ENCODE data around the gene TUBA3D.
"Not testable (repeated sequence)": the region's sequence is repeated elsewhere in the genome, so short reads cannot be mapped to it uniquely, and the experiment has no call there.

The TUBA3D gene

DNA sequence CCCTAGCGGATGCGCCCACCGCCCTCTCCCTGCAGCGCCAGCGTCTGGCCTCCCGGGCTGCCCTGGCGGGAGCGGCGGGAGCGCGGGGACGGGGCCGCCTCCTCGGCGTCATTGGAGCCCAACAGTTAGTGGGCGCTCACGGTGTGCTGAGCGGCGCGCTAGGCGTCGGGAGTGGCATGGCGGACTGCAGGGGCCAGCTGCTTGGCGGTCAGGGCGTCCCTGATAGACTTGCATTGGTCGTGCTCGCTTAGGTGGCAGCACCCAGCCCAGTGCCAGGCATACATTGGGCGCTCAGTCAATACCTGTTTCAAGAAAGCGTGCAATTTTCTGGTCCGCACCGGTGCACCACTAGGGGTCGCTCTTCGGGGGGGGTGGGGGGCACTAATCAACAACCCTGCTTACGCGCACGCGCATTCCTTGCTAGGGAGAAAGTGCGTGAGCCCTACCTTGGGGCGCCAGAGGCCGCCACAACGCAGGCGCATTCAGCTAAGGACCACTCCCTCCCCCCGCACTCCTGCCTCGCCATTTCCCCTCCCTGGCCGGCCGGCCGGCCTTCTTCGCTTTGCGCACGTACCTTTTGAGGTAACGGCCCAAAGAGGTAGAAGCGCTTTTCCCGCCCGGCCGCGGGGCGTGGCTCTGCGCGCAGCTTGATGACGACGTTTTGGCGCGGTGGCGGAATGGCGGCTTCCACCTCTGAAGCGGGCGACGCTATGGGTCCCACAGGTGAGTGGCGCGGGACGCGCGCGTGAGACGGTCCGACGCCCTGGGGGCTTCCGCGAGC is 16.7 kb downstream of the TUBA3D start:
- TF ChIP-seq, protein P1, sequence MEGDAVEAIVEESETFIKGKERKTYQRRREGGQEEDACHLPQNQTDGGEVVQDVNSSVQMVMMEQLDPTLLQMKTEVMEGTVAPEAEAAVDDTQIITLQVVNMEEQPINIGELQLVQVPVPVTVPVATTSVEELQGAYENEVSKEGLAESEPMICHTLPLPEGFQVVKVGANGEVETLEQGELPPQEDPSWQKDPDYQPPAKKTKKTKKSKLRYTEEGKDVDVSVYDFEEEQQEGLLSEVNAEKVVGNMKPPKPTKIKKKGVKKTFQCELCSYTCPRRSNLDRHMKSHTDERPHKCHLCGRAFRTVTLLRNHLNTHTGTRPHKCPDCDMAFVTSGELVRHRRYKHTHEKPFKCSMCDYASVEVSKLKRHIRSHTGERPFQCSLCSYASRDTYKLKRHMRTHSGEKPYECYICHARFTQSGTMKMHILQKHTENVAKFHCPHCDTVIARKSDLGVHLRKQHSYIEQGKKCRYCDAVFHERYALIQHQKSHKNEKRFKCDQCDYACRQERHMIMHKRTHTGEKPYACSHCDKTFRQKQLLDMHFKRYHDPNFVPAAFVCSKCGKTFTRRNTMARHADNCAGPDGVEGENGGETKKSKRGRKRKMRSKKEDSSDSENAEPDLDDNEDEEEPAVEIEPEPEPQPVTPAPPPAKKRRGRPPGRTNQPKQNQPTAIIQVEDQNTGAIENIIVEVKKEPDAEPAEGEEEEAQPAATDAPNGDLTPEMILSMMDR (IDR thresholded peaks at IDR 0.05; ENCODE audit: low read depth, low read length): peak; percentile 77

GRCh38 chr2:131493199-131493968 is 17.5 kb downstream of the TUBA3D start:
- TF ChIP-seq, protein P1 (IDR thresholded peaks at IDR 0.05; ENCODE audit: low read depth, low read length): no peak
- H3K4me3 ChIP-seq (ENCODE audit: low read depth, low read length): peak overlapping the region; percentile 94

More for the DNA sequence above, 16.7 kb downstream of the TUBA3D start:
- H3K4me3 ChIP-seq (ENCODE audit: low read depth, low read length): peak overlapping the region; percentile 94

GRCh38 chr2:131495506-131495905 is 19.6 kb downstream of the TUBA3D start:
- not testable (repeated sequence) for H3K4me3 ChIP-seq (ENCODE audit: low read depth, low read length)

- H3K4me3 ChIP-seq (ENCODE audit: low read depth, low read length): not testable (repeated sequence)
These were observed 22.5 kb downstream of the TUBA3D start for GRCh38 chr2:131498321-131498973.

GRCh38 chr2:131503587-131503986 is 27.7 kb downstream of the TUBA3D start:
- not testable (repeated sequence) for H3K4me3 ChIP-seq (ENCODE audit: low read depth, low read length)

GRCh38 chr2:131504082-131504750 is 28.3 kb downstream of the TUBA3D start:
- not testable (repeated sequence) for H3K4me3 ChIP-seq (ENCODE audit: low read depth, low read length)

DNA sequence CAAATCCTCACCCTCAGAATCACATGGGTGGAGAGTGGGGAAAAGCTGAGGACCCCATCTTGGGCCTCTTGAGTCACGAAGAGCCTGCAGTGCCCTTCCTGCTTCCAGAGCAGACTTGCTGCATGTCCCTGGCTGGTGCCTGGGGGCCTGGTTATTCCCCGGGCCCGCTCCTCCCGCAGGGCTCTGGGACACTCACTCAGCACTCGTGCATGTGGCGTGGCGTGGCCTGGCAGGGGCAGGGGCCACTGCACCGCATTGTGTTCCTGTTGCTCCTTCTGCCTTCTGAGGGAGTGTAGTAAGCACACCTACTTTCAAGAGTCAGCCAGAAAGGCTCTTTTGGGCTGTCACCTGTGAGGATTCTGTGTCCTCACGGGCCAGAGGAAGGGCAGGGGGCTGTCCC is 33.7 kb downstream of the TUBA3D start:
- H3K4me3 ChIP-seq (ENCODE audit: low read depth, low read length): no peak overlapping the region
- TF ChIP-seq, protein P1 (IDR thresholded peaks at IDR 0.05; ENCODE audit: low read depth, low read length): no peak

DNA sequence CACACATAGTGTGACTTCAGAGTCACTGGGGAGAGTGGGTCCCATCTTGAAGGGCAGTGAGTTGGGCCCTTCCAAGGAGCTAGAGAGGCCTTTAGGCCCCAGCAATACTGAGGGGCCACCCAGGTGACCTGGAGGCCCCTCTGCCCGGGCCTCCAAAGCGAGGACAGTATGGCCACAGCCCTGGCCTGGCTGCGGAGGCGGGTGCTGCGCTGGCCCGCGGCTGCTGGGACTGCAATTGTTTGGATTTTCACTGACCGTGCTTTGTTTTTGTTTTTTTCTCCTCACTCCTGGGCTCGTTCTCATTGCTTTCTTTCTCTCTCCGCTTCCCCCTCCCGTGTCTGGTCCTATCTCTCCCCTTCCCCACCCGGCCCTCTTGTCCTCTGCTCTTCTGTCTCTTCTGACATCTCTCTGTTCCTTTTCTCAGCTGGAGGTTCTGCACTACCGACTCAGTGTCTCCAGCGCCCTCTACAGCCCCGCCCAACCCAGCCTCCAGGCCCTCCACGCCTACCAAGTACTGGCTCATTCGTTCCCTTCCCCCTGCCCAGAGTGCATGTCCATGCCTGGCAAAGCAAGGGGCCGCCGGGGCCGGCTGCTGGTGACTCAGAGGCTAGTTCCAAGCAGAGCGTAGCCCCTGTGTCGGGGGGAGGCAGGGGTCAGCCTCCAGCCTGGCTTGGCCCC is 35.5 kb downstream of the TUBA3D start:
- H3K4me3 ChIP-seq (ENCODE audit: low read depth, low read length): not testable (repeated sequence)

- H3K4me3 ChIP-seq (ENCODE audit: low read depth, low read length): not testable (repeated sequence)
These were observed 36.3 kb downstream of the TUBA3D start for GRCh38 chr2:131511969-131512870.

DNA sequence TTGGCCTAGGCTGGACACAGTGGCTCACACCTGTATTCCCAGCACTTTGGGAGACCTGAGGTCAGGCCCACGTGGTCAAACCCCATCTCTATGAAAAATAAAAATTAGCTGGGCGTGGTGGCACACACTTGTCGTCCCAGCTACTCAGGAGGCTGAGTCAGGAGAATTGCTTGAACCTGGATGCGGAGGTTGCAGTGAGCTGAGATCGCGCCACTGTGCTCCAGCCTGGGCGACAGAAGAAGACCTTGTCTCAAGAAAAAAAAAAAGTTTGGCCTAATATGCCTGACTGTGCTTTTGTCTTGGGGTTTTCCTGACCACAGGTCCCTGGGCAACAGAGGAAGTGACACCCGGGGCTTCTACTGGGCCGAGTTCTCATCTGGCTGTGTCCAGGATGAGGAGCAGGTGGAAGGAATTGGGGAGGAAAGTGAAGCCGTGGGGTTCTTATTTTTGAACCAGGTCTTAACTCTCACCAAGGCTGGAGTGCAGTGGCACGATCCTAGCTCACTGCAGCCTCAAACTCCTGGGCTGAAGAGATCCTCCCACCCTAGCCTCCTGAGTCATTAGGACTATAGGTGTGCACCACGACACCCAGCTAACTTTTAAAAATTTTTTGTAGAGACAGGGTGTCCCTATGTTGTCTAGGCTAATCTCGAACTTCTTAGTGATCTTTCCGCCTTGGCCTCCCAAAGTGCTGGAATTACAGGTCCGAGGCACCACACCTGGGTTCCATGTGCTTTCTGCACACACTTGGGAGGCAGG is 38.7 kb downstream of the TUBA3D start:
- H3K4me3 ChIP-seq (ENCODE audit: low read depth, low read length): not testable (repeated sequence)

DNA sequence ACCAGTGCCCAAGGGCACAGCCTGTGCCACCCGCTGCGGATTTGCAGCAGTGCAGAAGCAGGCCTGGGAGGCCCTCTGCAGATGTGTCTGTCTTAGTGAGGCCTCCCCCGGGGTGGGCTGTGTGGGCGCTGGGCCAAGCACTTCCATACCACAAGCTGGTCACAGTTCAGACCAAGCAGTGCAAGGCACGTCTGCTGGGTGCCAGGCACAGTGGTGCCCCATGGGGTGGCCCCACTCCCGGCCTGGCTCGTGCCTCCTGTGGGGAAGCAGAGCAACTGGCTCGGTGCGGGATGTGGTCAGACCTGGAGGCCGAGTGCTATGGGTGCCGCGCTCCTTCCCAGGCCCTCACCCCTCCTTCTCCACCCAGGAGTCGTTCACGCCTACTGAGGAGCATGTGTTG is 39.3 kb downstream of the TUBA3D start:
- H3K4me3 ChIP-seq (ENCODE audit: low read depth, low read length): not testable (repeated sequence)
